ACHN (cell line): ENCODE measurements around the gene AKR1C1.
"Not testable (repeated sequence)": the region's sequence is repeated elsewhere in the genome, so short reads cannot be mapped to it uniquely, and the experiment has no call there.

ENCODE experiments used
- DNase-seq: peaks from one replicate; pipeline ENCODE4 v3.0.0-alpha.2; 2015
- in situ Hi-C: cut with HindIII; loops from 2 replicates; pipeline ENCODE4 v1.10.0; 2017; ENCODE audit warnings: low sequenced_read_pairs, low pct_ligation_motif_present, low pct_unique_long_range_greater_than_20kb

AKR1C1 gene

DNA sequence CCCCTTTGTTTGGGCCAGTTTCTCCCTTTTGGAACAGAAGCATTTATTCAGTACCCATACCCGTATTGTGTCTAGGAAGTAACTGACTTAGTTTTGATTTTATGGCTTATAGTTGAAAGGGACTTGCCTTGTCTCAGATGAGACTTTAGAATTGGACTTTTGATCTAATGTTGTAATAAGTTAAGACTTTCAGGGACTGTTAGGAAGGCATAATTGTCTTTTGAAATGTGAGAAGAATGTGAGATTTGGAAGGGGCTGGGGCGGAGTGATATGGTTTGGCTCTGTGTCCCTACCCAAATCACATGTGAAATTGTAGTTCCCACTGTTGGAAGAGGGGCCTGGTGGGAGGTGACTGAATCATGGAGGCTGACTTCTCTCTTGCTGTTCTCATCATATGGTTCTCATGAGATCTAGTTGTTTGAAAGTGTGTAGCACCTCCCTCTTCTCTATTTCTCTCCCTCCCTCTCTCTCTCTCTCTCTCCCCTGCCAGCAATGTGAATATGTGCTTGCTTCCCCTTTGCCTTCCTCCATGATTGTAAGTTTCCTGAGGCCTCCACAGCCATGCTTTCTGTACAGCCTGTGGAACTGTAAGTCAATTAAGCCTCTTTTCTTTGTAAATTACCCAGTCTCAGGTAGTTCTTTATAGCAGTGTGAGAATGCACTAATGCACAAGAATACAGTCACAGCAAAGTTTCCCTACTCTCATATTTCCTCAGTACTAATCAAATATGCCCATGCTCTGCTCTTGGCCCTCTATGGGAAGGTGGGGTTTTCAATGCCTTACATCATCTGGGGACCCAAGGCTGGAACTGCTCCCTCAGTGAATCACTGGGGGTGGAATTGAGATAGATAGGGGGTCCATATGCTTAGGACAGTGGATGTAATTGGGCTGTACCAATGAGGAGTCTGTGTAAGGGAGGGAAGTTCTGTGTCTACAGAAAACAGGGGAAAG, 17.2 kb upstream of the AKR1C1 start:
- in situ Hi-C loops, result no loop called here

DNA sequence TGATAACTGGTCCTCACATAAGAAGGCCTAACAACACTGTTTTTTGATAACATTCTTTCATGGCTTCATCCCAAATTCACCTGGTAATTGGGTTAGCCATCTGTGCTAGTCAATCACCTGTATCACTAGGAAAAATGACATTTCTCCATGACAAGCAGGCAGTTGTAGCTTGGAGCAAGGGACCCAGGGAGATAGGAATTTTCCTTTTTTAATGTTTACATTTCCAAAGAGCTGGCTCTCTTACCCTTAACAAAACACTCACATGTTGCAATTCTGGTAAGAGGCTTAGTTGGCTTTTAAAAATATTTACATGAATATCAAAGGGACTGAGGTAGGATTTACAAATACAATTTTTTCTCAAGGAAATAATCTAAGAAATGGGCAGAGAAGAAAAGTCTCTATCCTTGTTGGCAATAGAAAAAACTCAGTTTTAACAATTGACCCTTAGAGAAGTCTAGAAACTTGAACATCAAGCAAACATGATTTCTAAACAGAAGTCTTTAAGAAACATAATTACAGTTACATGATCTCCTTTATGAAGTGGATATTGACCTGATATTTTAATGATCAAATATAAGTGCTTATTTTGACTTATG, 16.1 kb upstream of the AKR1C1 start:
- no peak for DNase-seq

More for the DNA sequence above, 17.2 kb upstream of the AKR1C1 start:
- DNase-seq, result no peak

DNA sequence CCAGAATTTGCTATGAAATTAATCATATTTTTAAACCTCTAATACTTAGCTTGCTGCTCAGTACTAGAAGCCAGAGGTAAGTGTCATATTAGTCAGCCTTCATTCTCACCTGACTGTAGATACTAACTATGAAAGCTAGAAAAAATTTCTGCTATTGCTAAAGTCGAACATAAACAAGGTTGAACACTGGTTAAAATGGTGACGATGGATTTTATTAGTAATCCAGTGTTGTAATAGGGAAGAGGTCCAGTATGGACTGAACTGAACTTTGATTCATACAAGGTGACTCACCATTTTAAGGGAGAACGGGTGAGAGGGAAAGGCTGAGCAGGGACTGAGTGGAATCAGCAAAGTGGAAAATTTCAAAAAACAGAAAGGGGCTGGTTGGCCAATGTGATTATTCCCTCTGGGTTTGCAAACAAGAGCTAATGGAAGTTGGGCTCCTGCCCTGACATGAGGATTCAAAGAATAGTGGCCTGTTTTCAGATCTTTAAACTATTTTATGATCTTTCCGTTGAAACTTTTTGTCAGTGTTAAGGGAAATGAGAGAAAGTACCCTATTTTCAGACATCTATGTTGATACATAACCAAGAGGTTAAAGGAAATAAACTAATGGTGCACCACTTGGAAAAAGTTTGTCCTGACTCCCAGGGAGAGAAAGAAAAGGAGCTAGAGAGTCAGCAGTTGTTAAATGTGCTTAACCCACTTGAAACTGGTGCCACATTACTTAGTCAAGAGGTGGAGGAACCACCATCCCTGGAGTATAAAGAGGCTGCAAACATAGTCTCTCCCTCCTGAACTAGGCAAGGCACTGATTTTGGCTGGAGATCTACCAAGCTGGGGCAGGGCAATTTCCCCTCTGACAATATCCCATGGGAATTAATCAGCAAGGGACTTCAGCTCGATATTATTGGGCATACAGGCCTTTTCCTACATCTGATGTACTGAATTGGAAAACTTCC, 15.3 kb upstream of the AKR1C1 start:
- in situ Hi-C loops, result no loop called here
- peak; percentile 90 for DNase-seq

More for the DNA sequence above, 16.1 kb upstream of the AKR1C1 start:
- in situ Hi-C loops, result no loop called here

DNA sequence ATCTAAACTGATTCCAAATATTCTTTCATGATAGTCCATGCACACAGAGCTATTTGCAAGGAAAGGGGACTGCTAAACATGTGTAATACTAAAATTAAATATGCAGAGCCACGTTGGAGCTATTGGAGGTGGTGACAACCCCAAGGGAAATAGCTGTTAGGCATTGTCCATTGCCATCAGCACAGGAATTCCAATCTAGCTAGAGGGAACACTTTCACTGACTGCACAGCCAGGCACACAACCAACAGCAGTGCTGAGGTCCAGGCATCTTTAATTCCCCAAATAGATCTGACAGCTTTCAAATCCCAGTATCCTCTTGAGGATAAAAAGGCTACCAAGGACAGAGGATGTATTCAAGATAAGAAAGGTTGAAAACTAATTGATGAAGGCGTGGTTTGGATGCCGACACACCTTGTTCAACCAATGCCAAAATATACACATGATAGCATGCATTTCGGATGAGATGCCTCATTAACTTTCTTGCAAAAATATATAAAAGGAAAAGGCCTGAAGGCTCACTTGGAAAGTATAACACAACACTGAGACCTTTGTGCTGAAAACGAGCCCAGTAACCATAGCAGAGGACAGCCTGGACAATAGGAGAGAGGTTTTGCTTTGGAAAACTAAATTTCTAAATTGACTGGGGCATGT, 11.6 kb upstream of the AKR1C1 start:
- in situ Hi-C loops, DNase-seq: not testable (repeated sequence)

DNA sequence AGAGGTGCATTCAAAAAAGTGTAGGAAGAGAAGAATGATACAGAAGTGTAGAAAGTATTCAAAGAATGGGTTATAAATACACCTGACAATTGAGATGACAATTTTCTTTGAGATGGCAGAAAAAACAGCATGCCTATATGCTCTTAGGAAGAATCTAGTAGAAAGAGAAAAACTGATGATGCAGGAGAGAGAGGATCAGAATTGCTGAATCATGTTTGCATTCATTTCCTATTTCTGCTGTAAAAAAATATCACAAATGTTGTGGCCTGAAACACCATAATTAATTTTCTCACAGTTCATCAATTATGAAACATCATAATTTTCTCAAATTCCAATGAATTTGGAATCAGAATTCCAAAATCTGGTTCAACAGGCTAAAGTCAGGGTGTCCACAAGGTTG, 9.8 kb upstream of the AKR1C1 start:
- in situ Hi-C loops, result no loop called here
- DNase-seq, result no peak

DNA sequence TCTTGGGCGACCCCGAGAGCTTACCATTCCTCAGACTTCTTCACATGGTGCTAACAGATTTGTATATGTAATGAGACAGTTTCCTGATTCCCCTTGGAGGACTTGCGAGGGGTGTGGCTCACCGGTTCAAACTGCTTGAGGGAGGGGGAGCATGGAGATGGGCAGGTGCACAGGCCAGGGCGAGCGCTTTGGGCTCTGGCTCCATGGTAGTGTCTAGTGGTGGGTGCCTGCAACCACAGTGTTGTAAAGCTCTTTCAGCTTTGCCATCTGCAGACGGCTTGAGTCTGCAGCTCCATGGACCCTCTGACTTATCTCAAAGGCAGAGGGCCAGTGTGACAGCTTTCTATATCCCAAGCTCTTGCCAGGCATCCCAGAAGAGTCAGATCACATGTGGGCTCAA, 7.1 kb upstream of the AKR1C1 start:
- DNase-seq, in situ Hi-C loops: not testable (repeated sequence)

DNA sequence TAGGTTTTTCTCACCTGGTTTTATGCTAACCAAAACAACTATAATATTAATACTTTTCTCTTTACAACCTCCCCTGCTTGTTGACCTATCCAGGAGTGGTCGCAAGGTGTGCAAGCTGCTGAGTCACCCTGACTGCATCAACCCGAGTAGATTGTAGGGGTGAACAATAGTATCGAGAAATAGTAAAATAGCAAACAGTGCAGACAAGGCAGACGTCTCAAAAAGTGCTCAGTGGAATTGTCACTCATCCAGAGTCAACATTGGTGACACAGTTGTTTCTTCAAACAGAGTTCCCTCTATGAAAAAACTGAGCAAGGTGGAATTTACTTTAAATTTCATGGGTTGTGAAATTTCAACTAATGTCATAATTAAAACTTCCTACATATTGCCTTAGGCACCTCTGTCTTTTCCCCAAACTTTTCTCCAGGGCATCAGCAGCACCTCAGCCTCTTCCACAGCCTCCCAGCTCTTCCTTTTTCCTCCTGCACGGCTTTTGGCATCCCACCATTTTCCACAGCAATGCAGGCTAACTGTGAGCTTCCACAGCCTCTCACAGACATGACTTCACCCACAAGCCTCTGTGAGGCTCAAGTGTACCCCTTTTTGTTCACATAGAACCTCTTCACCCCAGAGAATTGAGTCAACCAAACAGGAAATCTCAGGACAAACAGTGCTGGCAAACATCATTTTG, 6.1 kb upstream of the AKR1C1 start:
- in situ Hi-C loops, DNase-seq: not testable (repeated sequence)

DNA sequence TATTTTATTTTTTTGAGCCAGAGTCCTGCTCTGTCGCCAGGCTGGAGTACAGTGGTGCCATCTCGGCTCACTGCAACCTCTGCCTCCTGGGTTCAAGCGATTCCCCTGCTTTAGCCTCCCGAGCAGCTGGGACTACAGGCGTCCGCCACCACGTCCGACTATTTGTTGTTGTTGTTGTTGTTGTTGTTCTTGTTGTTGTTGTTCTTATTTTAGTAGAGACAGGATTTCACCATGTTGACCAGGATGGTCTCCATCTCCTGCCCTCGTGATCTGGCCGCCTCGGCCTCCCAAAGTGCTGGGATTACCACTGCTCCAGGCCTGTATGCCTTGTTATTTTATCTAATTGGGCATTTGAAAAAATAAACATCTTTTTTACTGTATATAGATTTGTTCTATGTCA, 1.7 kb upstream of the AKR1C1 start:
- in situ Hi-C loops, DNase-seq: not testable (repeated sequence)

DNA sequence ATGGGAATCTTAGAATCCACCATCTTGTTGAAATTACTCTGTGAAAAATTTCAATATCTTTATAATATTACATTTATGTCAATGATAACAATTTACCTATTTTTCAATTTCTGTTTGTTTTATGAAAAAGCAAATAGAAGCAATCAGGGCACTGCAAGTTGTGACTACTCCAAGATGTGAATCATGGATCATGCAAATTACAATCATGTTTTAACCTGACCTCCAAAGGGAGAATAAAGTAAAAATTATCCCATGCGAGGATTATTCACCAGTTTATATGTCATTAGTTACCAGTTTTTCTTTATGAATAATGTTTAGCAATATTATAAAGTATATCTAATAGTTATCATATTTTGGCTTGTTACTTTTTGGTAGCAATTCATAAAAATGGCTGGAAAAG, 907 bp upstream of the AKR1C1 start:
- in situ Hi-C loops, DNase-seq: not testable (repeated sequence)

DNA sequence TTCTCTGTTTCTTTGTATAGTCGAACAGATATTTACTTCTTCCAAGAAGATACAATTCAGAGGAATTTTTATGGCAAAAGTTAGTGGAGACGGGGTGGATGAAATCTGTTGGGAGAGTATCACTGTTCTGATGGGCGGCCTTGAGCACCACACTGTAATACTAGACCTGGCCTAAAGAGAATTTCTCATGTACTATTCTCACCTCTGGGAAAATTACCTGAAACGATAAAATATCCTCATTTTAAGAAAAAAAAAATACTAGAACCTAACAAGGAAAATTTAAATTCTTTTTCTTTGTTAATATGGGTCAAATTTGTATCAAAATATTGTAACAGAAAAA, 570 bp downstream of the AKR1C1 start:
- in situ Hi-C loops, DNase-seq: not testable (repeated sequence)

DNA sequence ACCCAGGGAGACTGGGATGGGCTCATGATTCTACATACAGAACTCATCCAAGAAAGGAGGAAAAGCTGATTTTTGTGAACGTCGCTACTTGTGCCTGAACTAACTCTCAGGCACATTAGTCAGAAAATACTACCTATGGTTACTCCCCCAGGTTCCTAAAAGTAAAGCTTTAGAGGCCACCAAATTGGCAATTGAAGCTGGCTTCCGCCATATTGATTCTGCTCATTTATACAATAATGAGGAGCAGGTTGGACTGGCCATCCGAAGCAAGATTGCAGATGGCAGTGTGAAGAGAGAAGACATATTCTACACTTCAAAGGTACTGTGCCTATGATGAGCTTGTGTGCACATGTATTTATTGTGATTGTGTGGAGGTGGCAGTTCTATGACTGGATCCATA, 2.5 kb downstream of the AKR1C1 start:
- DNase-seq, in situ Hi-C loops: not testable (repeated sequence)

DNA sequence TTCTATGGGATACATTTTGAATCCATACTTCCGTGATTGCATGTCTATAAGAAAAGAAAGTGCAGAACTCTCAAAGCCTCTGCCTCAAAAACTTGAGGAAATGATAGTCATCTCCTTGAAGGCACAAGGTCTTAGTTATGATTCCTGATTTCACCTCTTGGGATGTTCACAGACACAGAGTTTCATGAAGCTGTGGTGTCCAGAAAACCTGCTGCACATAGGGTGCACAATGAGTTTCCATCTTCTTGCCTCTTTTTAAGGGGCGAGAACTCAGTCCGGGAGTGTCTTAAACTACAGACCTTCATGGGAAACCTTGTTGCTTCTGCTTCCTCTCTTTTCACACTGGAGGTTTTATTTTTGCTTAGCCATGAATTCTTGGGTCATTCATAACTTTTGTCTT, 4.0 kb downstream of the AKR1C1 start:
- DNase-seq, in situ Hi-C loops: not testable (repeated sequence)

DNA sequence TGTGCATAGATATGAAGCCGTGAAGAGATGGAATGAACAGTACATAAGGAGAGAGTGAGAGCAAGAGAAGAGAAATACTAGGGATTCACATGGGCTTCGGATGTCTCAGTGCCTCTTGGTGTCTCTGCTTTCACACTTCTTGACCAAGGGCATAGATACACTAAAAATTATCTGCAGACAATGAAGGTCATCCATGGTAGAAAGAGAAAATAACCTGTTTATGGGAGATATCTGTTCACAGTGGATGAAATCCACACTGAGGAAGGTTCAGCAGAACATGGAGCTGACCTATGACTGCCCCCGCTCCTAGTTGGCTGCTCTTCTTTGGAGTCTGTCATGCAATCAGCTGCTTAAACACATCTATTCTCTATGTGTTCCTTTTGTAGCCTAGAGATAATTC, 6.1 kb downstream of the AKR1C1 start:
- DNase-seq, in situ Hi-C loops: not testable (repeated sequence)

DNA sequence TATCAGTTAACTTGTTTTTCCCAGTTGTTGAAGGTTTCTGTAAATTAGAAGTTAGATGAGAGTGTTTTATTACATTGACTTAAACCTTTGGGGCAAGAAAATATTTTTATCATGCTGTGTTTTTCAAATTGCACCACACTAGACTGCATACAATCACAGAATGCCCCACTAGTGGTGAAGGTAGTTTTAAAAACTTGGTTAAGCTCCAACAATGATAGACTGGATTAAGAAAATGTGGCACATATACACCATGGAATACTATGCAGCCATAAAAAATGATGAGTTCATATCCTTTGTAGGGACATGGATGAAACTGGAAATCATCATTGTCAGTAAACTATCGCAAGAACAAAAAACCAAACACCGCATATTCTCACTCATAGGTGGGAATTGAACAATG, 7.1 kb downstream of the AKR1C1 start:
- DNase-seq, in situ Hi-C loops: not testable (repeated sequence)

DNA sequence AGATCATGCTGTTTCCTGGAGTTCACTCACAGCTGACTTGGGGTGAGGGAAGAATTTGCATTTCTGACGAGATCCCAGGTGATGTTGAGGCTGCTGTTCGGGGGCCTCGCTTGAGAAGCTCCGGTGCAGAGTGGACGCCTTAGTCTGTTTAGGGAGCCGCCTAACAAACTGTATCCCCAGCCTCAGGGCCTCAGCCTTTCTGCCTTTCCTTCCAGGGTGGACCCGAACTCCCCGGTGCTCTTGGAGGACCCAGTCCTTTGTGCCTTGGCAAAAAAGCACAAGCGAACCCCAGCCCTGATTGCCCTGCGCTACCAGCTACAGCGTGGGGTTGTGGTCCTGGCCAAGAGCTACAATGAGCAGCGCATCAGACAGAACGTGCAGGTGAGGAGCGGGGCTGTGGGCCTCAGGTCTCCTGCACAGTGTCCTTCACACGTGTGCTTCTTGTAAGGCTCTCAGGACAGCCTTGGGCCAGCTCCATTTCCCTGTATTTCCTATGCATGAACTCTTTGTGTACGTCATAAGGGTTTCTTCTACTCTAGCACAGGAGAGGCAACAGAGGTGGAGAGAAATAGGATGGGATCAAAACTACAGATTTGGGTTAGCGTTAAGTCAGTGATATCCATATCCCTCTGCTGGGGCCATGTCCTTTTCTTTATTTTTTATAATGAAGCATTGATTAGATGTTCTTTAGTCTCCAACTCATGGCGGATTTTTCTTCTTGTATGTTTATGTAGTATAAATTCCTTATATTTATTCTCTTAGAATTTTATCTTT, 9.3 kb downstream of the AKR1C1 start:
- in situ Hi-C loops, DNase-seq: not testable (repeated sequence)

DNA sequence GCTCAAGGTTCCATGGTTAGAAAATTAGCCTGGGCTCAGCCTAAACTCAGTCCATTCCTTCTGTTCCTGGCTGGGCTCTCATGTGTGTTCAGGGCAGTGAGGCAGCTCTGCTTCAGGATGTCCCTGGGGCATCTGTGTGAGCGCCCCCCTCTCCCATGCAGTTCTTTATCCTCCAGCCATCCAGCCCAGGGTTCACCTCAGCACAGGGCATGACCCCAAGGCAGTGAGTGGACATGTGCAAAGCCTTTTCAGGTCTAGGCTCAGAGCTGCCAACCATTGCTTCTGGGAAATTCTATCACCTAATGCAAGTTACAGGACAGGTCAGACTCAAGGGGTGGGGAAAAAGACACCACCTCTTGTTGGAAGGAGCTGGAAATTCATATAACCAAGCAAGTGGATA, 10.1 kb downstream of the AKR1C1 start:
- in situ Hi-C loops, DNase-seq: not testable (repeated sequence)

DNA sequence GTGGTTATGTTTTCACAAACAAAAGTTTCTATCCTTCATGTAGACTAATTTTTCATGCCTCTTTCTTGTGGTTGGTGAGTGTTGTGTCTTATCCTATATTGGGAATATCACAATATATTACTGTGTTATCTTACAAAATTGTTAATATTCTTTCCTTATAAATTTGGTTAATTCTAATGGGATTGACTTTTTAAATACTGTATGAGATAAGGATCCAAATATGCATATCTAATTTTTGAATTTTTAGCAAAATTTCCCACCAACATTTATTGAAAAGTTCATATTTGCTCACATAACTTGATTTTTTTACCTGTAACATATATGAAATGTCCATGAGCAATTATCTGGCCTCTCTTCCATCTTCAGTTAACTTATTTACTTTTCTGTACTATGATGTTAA, 11.2 kb downstream of the AKR1C1 start:
- in situ Hi-C loops, DNase-seq: not testable (repeated sequence)
